GM12865 (cell line): ENCODE data around the gene PPP1R12A.

Experiments used
- DNase-seq: peaks from one replicate; pipeline ENCODE4 v3.0.0; 2010; ENCODE audit warnings: low read depth
- H3K4me3 ChIP-seq: 2 replicates; pipeline ENCODE4 v1.5.1; 2011; ENCODE audit warnings: mild to moderate bottlenecking, low read depth, low read length, control low read depth
- TF ChIP-seq, protein P1 (sequence below): IDR thresholded peaks from 2 replicates; pipeline ENCODE4 v1.5.1; 2011; ENCODE audit warnings: low read length, control low read depth, low read depth, inconsistent platforms; ENCODE audit not compliant: insufficient read depth; ENCODE audit errors: missing control alignments

PPP1R12A gene

DNA sequence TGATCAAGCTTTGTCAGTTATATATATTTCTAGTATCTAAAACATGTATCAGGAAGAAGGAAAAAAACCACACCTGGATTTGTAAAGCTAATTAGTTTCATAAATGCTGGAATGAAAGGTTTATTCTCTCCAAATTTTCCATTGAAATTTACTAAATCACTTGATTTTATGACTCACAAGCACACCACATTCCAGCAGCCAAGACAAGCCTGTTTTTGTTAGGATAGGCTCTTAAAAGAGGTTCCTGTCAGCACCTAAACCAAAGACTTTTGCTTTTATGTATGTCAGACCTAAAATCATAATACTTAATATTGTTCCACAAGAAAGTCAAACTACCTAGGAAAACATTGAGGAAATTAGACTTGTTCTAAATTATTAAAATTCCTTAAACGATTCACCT, 158.8 kb downstream of the PPP1R12A start:
- TF ChIP-seq, protein P1, sequence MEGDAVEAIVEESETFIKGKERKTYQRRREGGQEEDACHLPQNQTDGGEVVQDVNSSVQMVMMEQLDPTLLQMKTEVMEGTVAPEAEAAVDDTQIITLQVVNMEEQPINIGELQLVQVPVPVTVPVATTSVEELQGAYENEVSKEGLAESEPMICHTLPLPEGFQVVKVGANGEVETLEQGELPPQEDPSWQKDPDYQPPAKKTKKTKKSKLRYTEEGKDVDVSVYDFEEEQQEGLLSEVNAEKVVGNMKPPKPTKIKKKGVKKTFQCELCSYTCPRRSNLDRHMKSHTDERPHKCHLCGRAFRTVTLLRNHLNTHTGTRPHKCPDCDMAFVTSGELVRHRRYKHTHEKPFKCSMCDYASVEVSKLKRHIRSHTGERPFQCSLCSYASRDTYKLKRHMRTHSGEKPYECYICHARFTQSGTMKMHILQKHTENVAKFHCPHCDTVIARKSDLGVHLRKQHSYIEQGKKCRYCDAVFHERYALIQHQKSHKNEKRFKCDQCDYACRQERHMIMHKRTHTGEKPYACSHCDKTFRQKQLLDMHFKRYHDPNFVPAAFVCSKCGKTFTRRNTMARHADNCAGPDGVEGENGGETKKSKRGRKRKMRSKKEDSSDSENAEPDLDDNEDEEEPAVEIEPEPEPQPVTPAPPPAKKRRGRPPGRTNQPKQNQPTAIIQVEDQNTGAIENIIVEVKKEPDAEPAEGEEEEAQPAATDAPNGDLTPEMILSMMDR, result no peak
- H3K4me3 ChIP-seq, result no peak overlapping the region
- no peak for DNase-seq

DNA sequence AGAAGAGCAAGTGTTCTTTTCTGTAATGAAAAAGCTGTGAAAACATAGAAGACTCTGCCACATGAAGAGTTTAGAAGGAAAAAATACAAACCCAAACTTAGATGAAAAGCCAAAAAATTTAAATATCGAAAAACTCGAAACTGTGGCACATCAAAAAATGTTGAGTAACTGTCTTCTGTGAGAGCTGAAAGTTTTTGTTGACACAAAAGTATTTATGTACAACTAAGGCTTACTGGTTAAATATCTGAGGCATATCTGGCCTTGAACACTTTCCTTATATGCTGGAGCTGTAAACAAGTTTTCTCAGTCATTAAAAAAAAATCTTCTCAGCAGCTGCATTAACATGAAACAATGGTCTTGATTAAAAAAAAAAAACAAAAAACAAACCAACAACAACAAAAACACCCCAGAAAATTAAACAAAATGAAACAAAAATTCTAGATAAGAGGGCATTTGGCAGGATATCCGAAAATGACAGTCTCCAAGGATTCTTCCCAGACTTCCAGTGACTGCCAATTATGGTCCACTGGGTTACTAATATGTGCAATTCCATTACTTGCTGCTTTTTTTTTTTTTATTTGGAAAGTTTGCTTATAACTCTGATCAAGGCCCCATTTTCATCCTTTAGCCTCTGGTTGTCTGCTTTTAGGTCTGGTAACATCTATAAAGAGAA, 159.4 kb downstream of the PPP1R12A start:
- TF ChIP-seq, protein P1, result no peak
- DNase-seq, result no peak

DNA sequence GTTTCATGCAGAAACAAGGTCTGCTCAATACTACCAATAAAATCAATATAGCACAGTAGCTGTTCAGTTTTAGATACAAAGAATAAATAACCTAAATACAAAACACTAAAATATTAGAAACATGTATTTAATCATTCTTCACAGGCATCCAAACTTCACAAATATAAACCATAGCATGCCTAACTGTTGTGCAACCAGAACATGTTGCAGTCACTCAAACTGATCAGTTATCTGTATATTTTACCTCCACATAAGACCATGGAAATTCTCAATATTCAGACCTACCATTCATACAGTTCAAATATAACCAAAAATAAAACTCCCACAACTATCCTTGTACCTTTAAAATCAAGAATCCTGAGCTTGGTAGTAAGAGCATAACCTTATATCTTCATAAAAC, 161.0 kb downstream of the PPP1R12A start:
- TF ChIP-seq, protein P1, result no peak
- DNase-seq, result no peak
- no peak overlapping the region for H3K4me3 ChIP-seq

More for the DNA sequence above, 159.4 kb downstream of the PPP1R12A start:
- no peak overlapping the region for H3K4me3 ChIP-seq

DNA sequence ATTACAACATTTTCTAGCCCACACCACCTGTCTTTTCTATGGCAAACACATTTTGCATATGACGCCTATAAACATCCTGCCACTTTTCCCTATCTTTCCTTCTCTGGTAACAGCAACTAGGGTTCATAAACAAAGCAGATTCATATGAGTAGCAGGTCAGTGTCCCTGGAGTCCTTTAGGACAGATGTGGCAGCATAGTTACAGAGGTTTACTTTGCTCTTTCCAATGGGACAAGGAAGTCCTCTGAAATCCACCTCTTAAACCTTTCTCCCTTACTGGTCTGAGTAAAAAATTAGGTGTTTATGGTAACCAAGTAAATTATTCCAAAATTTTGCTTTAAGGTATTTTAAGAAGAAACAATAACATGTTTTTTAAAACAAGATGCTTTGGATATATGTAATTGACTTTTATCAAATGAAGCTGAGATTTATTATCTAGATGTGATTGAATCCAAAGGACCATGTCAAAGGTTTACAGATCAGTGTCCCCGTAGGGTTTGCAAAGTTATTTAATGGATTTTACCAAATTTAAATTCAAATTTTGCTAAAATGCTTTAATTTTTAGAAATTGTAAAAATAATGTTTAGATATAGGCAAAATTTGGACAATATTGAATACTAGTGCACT, 164.9 kb downstream of the PPP1R12A start:
- no peak overlapping the region for H3K4me3 ChIP-seq
- TF ChIP-seq, protein P1, result no peak
- DNase-seq, result no peak

DNA sequence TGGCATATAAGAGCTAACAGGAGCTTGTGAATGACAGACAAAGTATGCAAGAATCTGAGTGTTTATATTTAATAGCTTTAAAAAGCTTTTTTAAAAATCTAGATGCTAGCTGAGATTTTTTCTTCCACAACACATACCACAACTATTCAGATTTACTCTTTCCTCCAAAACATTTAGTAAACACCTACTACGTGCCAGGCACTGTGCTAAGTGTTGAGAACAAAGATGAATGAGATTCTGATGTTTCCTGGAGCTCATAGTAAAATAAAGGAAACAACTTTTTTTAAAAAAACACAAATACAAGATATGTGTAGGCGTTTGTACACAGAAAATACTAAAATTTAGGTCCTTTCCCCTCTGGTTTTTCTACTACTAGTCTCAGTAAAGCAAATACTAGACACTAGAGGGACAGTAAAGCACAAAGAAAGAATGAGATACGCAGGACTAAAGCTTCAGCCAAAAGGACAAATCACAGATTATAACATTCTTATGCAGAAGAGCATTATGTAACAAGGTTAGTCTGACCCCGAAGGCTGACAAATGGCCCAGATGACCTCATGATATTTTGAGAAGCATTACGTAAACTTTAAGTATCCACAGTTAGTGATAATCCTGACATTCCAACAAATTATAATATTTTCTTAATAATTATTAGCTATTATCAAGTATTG, 165.6 kb downstream of the PPP1R12A start:
- DNase-seq, result no peak
- no peak overlapping the region for H3K4me3 ChIP-seq
- TF ChIP-seq, protein P1, result no peak

DNA sequence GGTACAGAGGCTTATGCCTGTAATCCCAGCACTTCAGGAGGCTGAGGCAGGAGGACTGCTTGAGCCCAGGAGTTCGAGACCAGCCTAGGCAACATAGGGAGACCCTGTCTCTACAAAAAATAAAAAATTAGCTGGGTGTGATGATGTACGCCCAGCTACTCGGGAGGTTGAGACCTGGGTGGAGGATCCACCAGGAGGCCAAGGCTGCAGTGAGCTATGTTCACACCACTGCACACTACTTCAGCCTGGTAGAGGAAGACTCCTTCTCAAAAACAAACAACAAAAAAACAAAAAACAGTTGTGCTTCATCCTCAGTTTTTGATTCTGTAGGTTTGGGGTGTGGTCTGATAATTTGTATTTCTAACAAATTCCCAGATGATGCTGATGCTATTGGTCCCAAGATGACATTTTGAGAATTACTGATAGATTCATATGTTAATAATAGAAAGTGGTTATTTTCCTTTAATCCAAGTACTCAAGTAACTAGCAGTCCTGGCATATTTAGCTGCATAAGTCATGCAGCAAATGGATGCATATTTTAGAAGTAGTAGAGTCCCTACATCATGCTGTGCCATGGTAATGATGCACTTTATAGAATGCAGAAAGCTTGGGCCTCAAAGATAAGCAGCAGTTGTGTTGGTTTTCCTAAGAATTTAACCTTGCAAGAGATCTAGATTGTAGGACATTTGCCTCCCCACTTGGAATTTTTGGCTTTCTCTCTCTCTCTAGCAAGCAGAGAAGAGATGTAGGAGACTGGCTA, 168.0 kb downstream of the PPP1R12A start:
- TF ChIP-seq, protein P1, result no peak
- H3K4me3 ChIP-seq, result no peak overlapping the region
- DNase-seq, result no peak
